A549 treated with Mapracorat at 1 μM for 4 hours (cell line): ENCODE data around the gene APOC3. TPM values are rescaled to one million over a fixed set of nuclear protein-coding genes. Genes with fewer than 3 reads are reported as not detected.

Experiments
- total RNA-seq: library from RNA; stranded (reverse); fragments of 200-300 nt; extraction: Qiagen RNA extraction; gene quantifications from 5 replicates; pipeline ENCODE4 v1.2.3, GENCODE V29; 2022

APOC3 gene
- not detected in 5 replicates for total RNA-seq

GRCh38 chr11:116829525-116830183 lies at the start of gene APOC3:
Gene APOC3 (plus strand): TSS chr11:116829907. CDS start chr11:116830583, 676 bp downstream.

GRCh38 chr11:116787786-116788486 lies 41.8 kb upstream of the APOC3 start, which contains the start of gene ZPR1:
Gene ZPR1 (minus strand): TSS chr11:116788023. CDS start chr11:116787990, 33 bp downstream.

GRCh38 chr11:116791813-116792143 lies 37.9 kb upstream of the APOC3 start, which contains the start of gene APOA5:
Gene APOA5 (minus strand): TSS chr11:116791879. CDS start chr11:116791860, 19 bp downstream.

GRCh38 chr11:116823031-116823843 lies 6.5 kb upstream of the APOC3 start, which contains the start of gene APOA4:
Gene APOA4 (minus strand): TSS chr11:116823304. CDS start chr11:116823191, 113 bp downstream.

GRCh38 chr11:116837231-116838091 lies 7.8 kb downstream of the APOC3 start, which contains the start of gene APOA1:
Gene APOA1 (minus strand): TSS chr11:116837622. CDS start chr11:116837387, 235 bp downstream.

Other genes with a start within 250 kb of the APOC3 start
- gene BUD13, start 56.9 kb upstream of the APOC3 start, total RNA-seq = 11.9 to 12.4 TPM (median 12.2 TPM) in 5 replicates
- gene ZPR1, start 41.9 kb upstream of the APOC3 start, total RNA-seq = 52.0 to 60.1 TPM (median 53.6 TPM) in 5 replicates
- not detected in 5 replicates for gene APOA5, start 38.0 kb upstream of the APOC3 start, total RNA-seq
- not detected in 5 replicates for gene APOA4, start 6.6 kb upstream of the APOC3 start, total RNA-seq
- 0.23 to 0.40 TPM in 2 of 5 replicates, not detected in the others for gene APOA1, start 7.7 kb downstream of the APOC3 start, total RNA-seq